Keratinocyte (primary cell): Measurements from ENCODE around the gene SIAE.

ENCODE experiments used
- EZH2 ChIP-seq: IDR thresholded peaks from one replicate; pipeline ENCODE4 v1.6.1; 2012; ENCODE audit warnings: inconsistent platforms, mild to moderate bottlenecking, low read length, moderate library complexity
- TF ChIP-seq, protein P1 (sequence below), 3 experiments: IDR thresholded peaks in 1 of 3; conservative IDR thresholded peaks in 1 of 3; optimal IDR thresholded peaks in 1 of 3; 2 replicates in 2 of 3; 3 replicates in 1 of 3; pipeline versions ENCODE3 to v1.5.1; 2011; ENCODE audit warnings: low read length in 3 of 3, mild to moderate bottlenecking in 3 of 3, moderate library complexity in 2 of 3, control low read depth in 1 of 3, inconsistent platforms in 1 of 3; ENCODE audit not compliant: insufficient read depth in 2 of 3; ENCODE audit errors: extremely low read depth in 1 of 3

DNA sequence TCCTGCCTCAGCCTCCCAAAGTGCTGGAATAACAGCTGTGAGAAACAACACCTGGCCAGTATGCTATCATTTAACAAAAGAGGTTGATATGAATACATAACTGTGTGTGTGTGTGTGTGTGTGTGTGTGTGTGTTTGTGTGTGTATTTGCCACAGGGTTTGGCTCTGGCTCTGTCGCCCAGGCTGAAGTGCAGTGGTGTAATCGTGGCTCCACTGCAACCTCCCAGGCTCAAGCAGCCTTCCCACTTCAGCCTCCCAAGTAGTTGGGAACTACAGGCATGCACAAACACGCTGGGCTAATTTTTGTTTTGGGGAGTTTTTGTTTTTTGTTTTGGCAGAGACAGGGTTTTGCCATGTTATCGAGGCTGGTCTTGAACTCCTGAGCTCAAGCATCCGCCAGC is 4.9 kb upstream of the SIAE start:
- TF ChIP-seq, protein P1, sequence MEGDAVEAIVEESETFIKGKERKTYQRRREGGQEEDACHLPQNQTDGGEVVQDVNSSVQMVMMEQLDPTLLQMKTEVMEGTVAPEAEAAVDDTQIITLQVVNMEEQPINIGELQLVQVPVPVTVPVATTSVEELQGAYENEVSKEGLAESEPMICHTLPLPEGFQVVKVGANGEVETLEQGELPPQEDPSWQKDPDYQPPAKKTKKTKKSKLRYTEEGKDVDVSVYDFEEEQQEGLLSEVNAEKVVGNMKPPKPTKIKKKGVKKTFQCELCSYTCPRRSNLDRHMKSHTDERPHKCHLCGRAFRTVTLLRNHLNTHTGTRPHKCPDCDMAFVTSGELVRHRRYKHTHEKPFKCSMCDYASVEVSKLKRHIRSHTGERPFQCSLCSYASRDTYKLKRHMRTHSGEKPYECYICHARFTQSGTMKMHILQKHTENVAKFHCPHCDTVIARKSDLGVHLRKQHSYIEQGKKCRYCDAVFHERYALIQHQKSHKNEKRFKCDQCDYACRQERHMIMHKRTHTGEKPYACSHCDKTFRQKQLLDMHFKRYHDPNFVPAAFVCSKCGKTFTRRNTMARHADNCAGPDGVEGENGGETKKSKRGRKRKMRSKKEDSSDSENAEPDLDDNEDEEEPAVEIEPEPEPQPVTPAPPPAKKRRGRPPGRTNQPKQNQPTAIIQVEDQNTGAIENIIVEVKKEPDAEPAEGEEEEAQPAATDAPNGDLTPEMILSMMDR (optimal IDR thresholded peaks at IDR 0.05 in 1 of 3, IDR thresholded peaks at IDR 0.05 in 1 of 3, conservative IDR thresholded peaks at IDR 0.05 in 1 of 3; ENCODE audit: extremely low read depth in 1 of 3, insufficient read depth in 2 of 3, low read length in 3 of 3) = no peak
- TF ChIP-seq EZH2 = no peak
